Measurements from ENCODE around the gene PRSS27. TPM values are rescaled to one million over a fixed set of nuclear protein-coding genes. Genes with fewer than 3 reads are reported as not detected.

PRSS27 gene
- total RNA-seq, 1 donor from 2014 or later: 1.1 TPM

DNA sequence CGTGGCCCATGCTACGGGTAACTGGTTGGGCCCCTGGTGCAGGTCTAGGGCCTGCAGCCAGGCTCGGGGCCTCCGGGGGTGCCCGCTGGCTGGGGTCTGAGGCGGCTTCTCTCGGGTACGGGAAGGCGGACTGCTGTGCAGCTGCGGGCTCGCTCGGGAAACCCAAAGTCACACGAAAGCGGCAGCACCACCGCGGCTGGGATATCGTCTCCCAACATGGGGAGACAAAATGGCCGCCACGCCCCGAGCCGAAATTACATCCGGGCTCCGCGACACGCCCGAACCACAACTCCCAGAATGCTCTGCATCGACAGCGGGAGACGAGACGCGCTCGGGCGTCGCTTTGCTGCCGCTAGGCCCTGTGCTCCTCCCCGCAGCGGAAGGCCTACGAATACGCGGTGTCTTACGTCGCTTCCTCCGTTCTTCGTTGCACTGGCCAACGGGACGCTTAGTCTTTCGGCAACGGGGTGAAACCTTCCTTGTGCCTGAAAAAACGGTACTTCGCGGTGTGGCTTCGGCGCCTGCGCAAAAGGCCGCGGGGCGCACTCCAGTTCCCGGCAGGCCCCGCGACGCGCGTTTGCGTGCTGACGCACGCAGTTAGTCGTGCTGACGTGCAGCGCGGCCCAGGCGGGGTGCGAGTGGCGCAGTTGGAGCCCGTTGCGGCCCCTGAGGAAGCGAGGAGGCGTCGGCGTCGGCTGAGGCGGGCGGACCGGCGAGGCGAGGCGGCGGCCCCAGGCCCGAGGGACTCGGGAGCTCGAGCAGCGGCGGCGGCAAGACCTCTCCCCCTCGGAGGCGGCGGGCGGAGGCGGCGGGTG is 32.2 kb upstream of the PRSS27 start, which contains the start of gene SRRM2:
Gene SRRM2, plus strand, starts transcription at position 604 of the 815 bp plus-strand sequence. CDS start 3,727 bp downstream, outside the sequence.
- DNase-seq (ENCODE audit: extremely low read depth, low read depth, low spot score): peak; percentile 80

- no peak for DNase-seq (ENCODE audit: extremely low read depth, low read depth, low spot score)
Measured at GRCh38 chr16:2751577-2752034, 31.6 kb upstream of the PRSS27 start.

DNA sequence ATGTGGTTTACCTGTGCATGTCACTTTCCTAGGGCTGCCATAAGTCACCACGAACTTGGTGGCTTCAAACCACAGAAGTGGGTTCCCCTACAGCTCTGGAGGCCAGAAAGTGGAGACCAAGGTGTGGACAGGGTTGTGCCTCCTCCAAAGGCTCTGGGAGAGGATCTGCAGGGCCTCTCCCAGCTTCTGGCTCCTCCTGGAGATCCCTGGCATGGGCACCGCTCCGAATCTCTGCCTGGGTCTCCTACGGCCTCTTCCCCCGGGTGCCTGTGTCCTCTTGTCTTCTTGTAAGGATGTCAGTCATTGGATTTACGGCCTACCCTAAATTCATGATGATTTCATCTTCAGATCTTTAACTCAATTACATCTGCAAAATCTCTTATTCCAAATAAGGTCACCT is 29.9 kb upstream of the PRSS27 start:
- DNase-seq (ENCODE audit: extremely low read depth, low read depth, low spot score): no peak

- no peak for DNase-seq (ENCODE audit: extremely low read depth, low read depth, low spot score)
Measured at GRCh38 chr16:2749476-2749875, 29.5 kb upstream of the PRSS27 start.

- no peak for DNase-seq (ENCODE audit: extremely low read depth, low read depth, low spot score)
Measured at GRCh38 chr16:2748757-2749455, 28.9 kb upstream of the PRSS27 start.

GRCh38 chr16:2745961-2746360 is 25.9 kb upstream of the PRSS27 start:
- DNase-seq (ENCODE audit: extremely low read depth, low read depth, low spot score): no peak

- no peak for DNase-seq (ENCODE audit: extremely low read depth, low read depth, low spot score)
Measured at GRCh38 chr16:2745116-2745890, 25.3 kb upstream of the PRSS27 start.

GRCh38 chr16:2744711-2745110 is 24.7 kb upstream of the PRSS27 start:
- DNase-seq (ENCODE audit: extremely low read depth, low read depth, low spot score): no peak

DNA sequence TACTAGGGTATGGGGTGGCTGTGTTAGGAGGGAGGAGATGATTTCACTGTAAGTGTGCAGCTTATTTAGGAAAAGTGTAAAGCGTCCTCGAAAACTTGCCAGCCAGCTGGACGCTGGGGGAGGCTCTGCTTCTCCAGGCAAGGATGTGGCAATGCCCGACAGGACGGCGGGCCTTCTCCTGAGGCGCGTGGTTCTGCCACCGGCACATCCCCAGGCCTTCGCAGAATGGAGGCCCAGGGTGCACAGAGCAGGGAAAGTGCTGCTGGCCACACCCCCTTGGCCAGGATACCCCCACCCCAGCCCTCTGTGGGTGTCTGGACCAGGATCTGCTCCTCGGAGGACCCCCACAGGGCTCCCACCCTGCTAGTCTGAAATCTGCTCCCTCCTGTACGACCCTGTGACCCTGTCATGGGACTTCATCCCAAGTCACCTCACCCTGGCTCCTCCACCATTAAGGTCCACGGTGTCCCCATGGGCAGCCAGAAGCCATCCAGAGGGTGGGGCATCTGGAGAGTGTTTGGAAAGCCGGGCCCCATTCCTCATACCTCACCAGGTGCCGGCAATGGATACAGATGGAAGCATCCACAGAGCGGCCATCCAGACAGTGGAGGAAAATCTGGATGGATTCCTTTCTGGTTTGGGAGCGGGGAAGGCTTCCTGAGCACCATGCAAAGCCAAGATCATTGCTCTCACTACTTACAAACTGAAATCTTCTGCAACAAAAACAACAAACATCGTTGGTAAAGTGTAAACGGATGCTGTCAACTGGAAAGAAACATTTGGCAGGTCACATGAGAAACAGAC is 23.2 kb upstream of the PRSS27 start:
- no peak for DNase-seq (ENCODE audit: extremely low read depth, low read depth, low spot score)

DNA sequence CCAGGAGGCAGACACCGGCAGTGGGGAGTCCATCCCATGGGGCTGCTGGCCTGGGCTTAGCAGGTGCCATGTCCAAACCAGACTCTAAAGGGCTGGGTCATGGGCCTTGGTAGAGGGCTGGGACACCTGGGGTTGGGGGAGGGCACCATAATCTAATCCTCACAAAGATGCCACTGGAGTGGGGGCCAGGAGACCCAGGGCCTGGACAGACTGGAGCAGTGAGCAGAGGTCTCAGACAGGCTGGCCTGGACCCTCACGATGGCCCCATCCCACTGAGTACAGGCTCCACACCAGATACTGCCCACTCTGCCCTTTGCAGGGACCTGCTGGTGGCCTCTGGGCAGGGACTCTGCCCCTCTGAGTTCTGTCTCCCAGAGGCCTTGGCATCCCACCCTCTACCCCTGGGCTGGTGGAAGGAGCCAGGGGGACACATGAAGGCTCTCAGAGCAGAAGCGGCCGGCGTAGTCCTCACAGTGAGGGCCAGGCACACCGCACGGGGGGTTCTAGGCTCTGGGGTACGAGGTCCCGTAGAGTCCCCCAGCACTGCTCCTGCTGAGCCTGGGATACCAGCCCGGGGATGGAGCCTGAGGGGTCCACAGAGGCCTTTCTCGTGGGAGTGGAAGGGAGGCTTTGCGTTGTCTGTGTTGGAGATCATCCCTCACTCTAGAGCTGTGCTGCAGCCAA is 22.4 kb upstream of the PRSS27 start:
- no peak for DNase-seq (ENCODE audit: extremely low read depth, low read depth, low spot score)

- no peak for DNase-seq (ENCODE audit: extremely low read depth, low read depth, low spot score)
Measured at GRCh38 chr16:2741168-2741567, 21.1 kb upstream of the PRSS27 start.

DNA sequence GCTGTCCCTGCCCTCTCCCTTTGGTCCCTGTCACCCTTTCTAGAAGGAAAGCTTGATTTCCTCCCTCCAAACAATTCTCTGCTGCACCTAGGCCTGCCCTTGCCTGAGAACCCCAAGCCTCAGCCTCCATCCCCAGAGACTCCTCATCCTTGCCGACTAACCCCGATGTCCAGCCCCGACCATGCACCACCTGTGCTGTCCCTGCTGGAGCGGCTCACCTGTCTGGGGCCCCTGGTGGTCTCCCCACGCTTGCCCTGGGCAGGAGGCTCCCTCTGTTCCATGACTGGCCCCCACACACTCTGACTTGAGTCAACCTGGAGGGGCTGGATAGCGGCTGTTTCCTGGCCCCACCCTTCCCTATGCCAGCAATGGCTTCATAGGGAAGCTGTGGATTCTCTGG is 20.5 kb upstream of the PRSS27 start:
- no peak for DNase-seq (ENCODE audit: extremely low read depth, low read depth, low spot score)

- no peak for DNase-seq (ENCODE audit: extremely low read depth, low read depth, low spot score)
Measured at GRCh38 chr16:2739625-2740430, 19.8 kb upstream of the PRSS27 start.

DNA sequence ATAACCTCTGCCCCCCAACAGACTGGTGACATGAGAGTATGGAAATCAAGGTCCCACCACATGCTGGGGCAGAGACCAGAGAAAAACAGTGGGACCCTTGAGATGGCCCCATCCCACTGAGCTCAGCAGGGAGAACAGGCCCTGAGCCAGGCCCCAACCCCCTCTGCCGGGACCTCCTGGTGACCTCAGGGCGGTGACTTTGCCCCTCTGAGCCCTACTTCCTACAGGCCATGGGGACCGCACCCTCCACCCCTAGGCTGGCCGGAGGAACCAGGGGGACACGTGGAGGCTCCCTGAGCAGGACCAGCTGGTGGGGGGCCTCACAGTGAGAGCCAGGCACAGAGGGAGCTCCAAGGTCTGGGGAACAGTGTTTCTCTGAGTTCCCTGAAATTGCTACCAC is 18.6 kb upstream of the PRSS27 start:
- no peak for DNase-seq (ENCODE audit: extremely low read depth, low read depth, low spot score)

GRCh38 chr16:2737895-2738418 is 17.9 kb upstream of the PRSS27 start:
- DNase-seq (ENCODE audit: extremely low read depth, low read depth, low spot score): no peak

DNA sequence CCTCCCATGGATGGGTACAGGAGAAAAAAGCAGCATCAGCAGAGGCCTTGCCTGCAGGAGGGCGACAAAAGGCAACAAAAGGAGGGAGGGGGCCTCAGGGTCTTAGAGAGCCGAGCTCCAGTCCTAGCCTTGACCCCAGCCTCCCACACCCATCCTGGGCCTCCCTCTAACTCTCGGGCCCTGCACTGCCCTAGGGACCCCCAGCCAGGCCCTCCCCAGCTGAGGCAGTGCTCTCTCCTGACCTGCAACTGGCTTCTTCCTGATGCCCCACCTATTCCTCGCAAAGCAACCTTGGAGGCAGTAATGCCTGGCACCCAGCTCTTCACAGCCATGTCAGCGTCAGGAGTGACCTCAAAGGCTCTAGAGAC is 17.2 kb upstream of the PRSS27 start:
- no peak for DNase-seq (ENCODE audit: extremely low read depth, low read depth, low spot score)

GRCh38 chr16:2736476-2737237 is 16.6 kb upstream of the PRSS27 start:
- DNase-seq (ENCODE audit: extremely low read depth, low read depth, low spot score): no peak

DNA sequence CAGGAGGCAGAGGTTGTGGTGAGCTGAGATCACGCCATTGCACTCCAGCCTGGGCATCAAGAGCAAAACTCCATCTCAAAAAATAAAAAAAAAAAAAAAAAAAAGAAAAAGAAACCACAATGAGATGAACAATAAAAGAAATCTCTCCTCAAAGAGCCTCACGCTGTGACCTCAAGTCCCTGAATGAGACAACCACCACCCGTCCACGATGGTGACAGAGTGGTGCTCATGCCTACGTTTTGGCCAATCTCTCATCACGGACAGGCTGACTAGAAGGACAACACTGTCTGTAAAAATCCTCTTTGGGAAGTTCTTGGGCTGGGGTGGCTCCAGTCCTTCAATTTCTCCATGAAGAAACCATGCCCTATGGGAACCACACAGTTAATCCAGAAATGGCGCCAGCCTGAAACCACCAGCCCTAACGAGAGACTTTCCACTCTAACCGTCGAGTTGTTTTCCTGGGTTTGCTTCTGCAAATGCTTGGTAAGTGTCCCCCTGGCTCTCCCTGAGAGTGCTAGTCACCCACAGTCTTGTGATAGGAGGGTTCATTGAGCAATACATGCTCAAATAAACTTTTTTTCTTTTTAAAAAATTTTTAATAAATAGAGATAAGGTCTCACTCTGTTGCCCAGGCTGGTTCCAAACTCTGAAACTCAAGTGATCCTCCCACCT is 15.0 kb upstream of the PRSS27 start:
- DNase-seq (ENCODE audit: extremely low read depth, low read depth, low spot score): no peak
